HepG2 (cell line): ENCODE results near the gene USP11. TPM values are rescaled to one million over a fixed set of nuclear protein-coding genes. Genes with fewer than 3 reads are reported as not detected.
"Not testable (repeated sequence)": the region's sequence is repeated elsewhere in the genome, so short reads cannot be mapped to it uniquely, and the experiment has no call there.

Experiments used
- ATAC-seq: fragments of 200-7000 bp; cut with Tn5 transposase; 3 replicates; pipeline ENCODE4 v1.9.1; 2020; ENCODE audit warnings: mild to moderate bottlenecking, moderate library complexity
- BruUV-seq: library from RNA; stranded (reverse); fragments of 400-500 nt; replicated peaks from 2 replicates; lab custom pipeline; 2021; lab: Mats Ljungman, UMichigan
- CTCF ChIA-PET: fragments of 300-600 bp; formaldehyde crosslinking; extraction: SDS; loops from one replicate; lab custom pipeline; 2021; ENCODE audit warnings: low total read pairs, inconsistent platforms, low intra/inter-chr PET ratio; lab: Yijun Ruan, JAX
- POLR2A ChIA-PET: fragments of 350-600 bp; sonication (Branson Sonifier 250); formaldehyde crosslinking; loops from one replicate; lab custom pipeline; 2020; ENCODE audit warnings: antibody characterized with exemption, inconsistent platforms; lab: Yijun Ruan, JAX
- DNase-seq: peaks from one replicate; pipeline ENCODE4 v3.0.0-alpha.2; 2015; ENCODE audit warnings: low spot score
- FAIRE-seq: peaks from 3 replicates; lab custom pipeline; 2011; peaks lifted over from hg19 to GRCh38; lab: Jason Lieb, UNC
- H2AFZ ChIP-seq: one replicate; pipeline ENCODE4 v1.6.1; 2011; ENCODE audit warnings: low read length, inconsistent platforms
- H3K27ac ChIP-seq: fragments of 300-600 bp; 3 replicates; pipeline ENCODE4 v1.8.0; 2011; ENCODE audit warnings: mixed run types, mild to moderate bottlenecking, mixed read lengths, low read length, inconsistent platforms; ENCODE audit not compliant: insufficient read depth; ENCODE audit errors: extremely low read length
- H3K27me3 ChIP-seq, 2 experiments: fragments of 200-600 bp in 1 of 2; 2 replicates in 1 of 2; 3 replicates in 1 of 2; pipeline versions ENCODE4 v1.6.0 to v1.8.0; 2011; ENCODE audit warnings: low read length in 2 of 2, mild to moderate bottlenecking in 2 of 2, moderate library complexity in 2 of 2, inconsistent platforms in 1 of 2; ENCODE audit not compliant: insufficient read depth in 2 of 2, control insufficient read depth in 1 of 2
- H3K36me3 ChIP-seq, 2 experiments: fragments of 200-600 bp in 1 of 2; replicated peaks in 1 of 2; 2 replicates in 1 of 2; 3 replicates in 1 of 2; pipeline versions ENCODE4 v1.5.1 to v1.8.0; 2011; ENCODE audit warnings: low read length in 2 of 2, inconsistent platforms in 1 of 2; ENCODE audit not compliant: insufficient read depth in 2 of 2, control insufficient read depth in 1 of 2
- H3K4me1 ChIP-seq: 2 replicates; pipeline ENCODE4 v1.5.1; 2012; ENCODE audit warnings: low read length, inconsistent platforms; ENCODE audit not compliant: insufficient read depth
- H3K4me2 ChIP-seq: 2 replicates; pipeline ENCODE4 v1.6.0; 2011; ENCODE audit warnings: low read depth, low read length, inconsistent platforms
- H3K4me3 ChIP-seq, 3 experiments: fragments of 200-600 bp in 1 of 3; sonication (generic), shearing (Covaris generic) in 1 of 3; replicated peaks in 1 of 3; 2 replicates each; pipeline ENCODE4 v1.5.1; 2011 to 2016; ENCODE audit warnings: low read length in 3 of 3, inconsistent platforms in 2 of 3, low read depth in 2 of 3, mild to moderate bottlenecking in 2 of 3, control low read depth in 1 of 3, mixed read lengths in 1 of 3; ENCODE audit not compliant: insufficient read depth in 1 of 3
- H3K79me2 ChIP-seq: one replicate; pipeline ENCODE4 v1.6.1; 2011; ENCODE audit warnings: low read length, inconsistent platforms; ENCODE audit not compliant: insufficient read depth
- H3K9ac ChIP-seq: 2 replicates; pipeline ENCODE4 v1.6.0; 2011; ENCODE audit warnings: mild to moderate bottlenecking, low read depth, low read length, inconsistent platforms; ENCODE audit not compliant: insufficient read depth
- H3K9me3 ChIP-seq: 2 replicates; pipeline ENCODE4 v1.5.1; 2012; ENCODE audit warnings: mild to moderate bottlenecking, low read length
- H4K20me1 ChIP-seq: 2 replicates; pipeline ENCODE4 v1.6.0; 2011; ENCODE audit warnings: inconsistent platforms, mild to moderate bottlenecking, low read length, moderate library complexity; ENCODE audit not compliant: insufficient read depth
- DR1 ChIP-seq: sonication (generic); formaldehyde crosslinking; IDR thresholded peaks from 2 replicates; pipeline ENCODE4 v1.8.0; 2021; ENCODE audit warnings: mild to moderate bottlenecking, missing genetic modification reagents, inconsistent platforms
- EHMT2 ChIP-seq: fragments of 200-600 bp; sonication (generic); IDR thresholded peaks from 2 replicates; pipeline ENCODE4 v1.7.0; 2017; ENCODE audit warnings: antibody characterized with exemption, low read depth, low read length, borderline replicate concordance
- GLI4 ChIP-seq: sonication (generic); formaldehyde crosslinking; IDR thresholded peaks from 2 replicates; pipeline ENCODE4 v1.5.1; 2020; ENCODE audit warnings: missing genetic modification reagents, mild to moderate bottlenecking, moderate library complexity, borderline replicate concordance
- MEIS2 ChIP-seq: sonication (generic); formaldehyde crosslinking; IDR thresholded peaks from 2 replicates; pipeline ENCODE4 v1.9.0; 2021; ENCODE audit warnings: mild to moderate bottlenecking, missing genetic modification reagents
- MTF1 ChIP-seq: sonication (generic); formaldehyde crosslinking; IDR thresholded peaks from 2 replicates; pipeline ENCODE4 v1.5.0; 2020; ENCODE audit warnings: missing genetic modification reagents
- NFE2L2 ChIP-seq: fragments of 150-350 bp; IDR thresholded peaks from 2 replicates; pipeline ENCODE4 v1.6.1; 2014; ENCODE audit warnings: low read length
- ZNF234 ChIP-seq: sonication (generic); formaldehyde crosslinking; conservative IDR thresholded peaks from 2 replicates; pipeline ENCODE4 v1.5.1; 2020; ENCODE audit warnings: mild to moderate bottlenecking, missing genetic modification reagents
- WGBS: methylation state at CpG from one replicate; pipeline ENCODE4 v1.1.6; 2017; ENCODE audit warnings: low lambda C conversion rate; 5-methylcytosine and 5-hydroxymethylcytosine counted together
- in situ Hi-C: cut with HindIII; loops from 2 replicates; pipeline ENCODE4 v1.10.0; 2017; ENCODE audit warnings: low pct_unique_long_range_greater_than_20kb; ENCODE audit not compliant: extremely low pct_ligation_motif_present
- intact Hi-C: fragments of 100-400 bp; cut with micrococcal nuclease; formaldehyde crosslinking; loops from one replicate; pipeline ENCODE4 v1.10.0; 2022; ENCODE audit not compliant: unreplicated experiment
- polyA plus RNA-seq, 8 experiments: library from polyadenylated mRNA; depleted of rRNA in 3 of 8; stranded (reverse) in 7 of 8; unstranded in 1 of 8; fragments of >200 nt; fragmentation: Illumina TruSeq in 4 of 8; extraction: Trizol in 4 of 8; gene quantifications; 2 replicates each; pipeline versions ENCODE4 v1.2.1 to v1.2.3, GENCODE V29; 2011 to 2016; ENCODE audit warnings: low read depth in 4 of 8, missing spikeins in 1 of 8, mixed read lengths in 1 of 8; ENCODE audit not compliant: insufficient read depth in 1 of 8
- total RNA-seq, 5 experiments: library from RNA; depleted of rRNA; stranded (reverse); fragments of >200 nt; fragmentation: Illumina TruSeq; extraction: Trizol; gene quantifications; 2 replicates each; pipeline ENCODE4 v1.2.3, GENCODE V29; 2016; ENCODE audit warnings: low read depth in 1 of 5
- TF ChIP-seq, protein P1 (sequence below): sonication (generic); formaldehyde crosslinking; IDR thresholded peaks from 2 replicates; pipeline ENCODE4 v1.4.0; 2020; ENCODE audit warnings: missing genetic modification reagents, mild to moderate bottlenecking, borderline replicate concordance
- TF ChIP-seq, protein P2 (sequence below), 2 experiments: sonication (generic) in 1 of 2; formaldehyde crosslinking in 1 of 2; IDR thresholded peaks; 2 replicates each; pipeline versions ENCODE4 v1.6.1 to v1.9.0; 2014 to 2022; ENCODE audit warnings: antibody characterized with exemption in 1 of 2, borderline replicate concordance in 1 of 2, inconsistent platforms in 1 of 2, low read depth in 1 of 2, missing genetic modification reagents in 1 of 2
- TF ChIP-seq, protein P3 (sequence below): sonication (generic); formaldehyde crosslinking; IDR thresholded peaks from 2 replicates; pipeline ENCODE4 v1.5.0; 2020; ENCODE audit warnings: missing genetic modification reagents, mild to moderate bottlenecking, borderline replicate concordance

Gene USP11
- total and polyA plus RNA-seq, 2 of the 13 experiments (the other 11 are each of a cell fraction or from before 2014, with no cell fraction given): 23.8 to 31.7 TPM

DNA sequence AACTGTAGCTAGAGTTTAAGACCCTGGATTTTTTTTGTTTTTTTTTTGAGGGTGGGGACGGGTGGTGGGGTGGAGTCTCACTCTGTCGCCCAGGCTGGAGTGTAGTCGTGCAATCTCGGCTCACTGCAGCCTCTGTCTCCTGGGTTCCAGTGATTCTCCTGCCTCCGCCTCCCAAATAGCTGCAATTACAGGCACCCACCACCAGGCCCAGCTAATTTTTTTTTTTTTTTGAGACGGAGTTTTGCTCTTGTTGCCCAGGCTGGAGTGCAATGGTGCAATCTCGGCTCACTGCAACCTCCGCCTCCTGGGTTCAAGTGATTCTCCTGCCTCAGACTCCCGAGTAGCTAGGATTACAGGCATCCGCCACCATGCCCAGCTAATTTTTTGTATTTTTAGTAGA is 51.8 kb downstream of the USP11 start:
- FAIRE-seq, intact Hi-C loops, ATAC-seq, BruUV-seq, H3K9me3 ChIP-seq, H3K4me1 ChIP-seq, H3K79me2 ChIP-seq, H3K27me3 ChIP-seq, H3K9ac ChIP-seq, DNase-seq, POLR2A ChIA-PET, H2AFZ ChIP-seq, H3K4me2 ChIP-seq, in situ Hi-C loops, CTCF ChIA-PET, H3K36me3 ChIP-seq, H3K4me3 ChIP-seq, H4K20me1 ChIP-seq, H3K27ac ChIP-seq: not testable (repeated sequence)
- 23% methylated on average over 8 of the region's 10 CpGs for WGBS
- TF ChIP-seq, protein P1, sequence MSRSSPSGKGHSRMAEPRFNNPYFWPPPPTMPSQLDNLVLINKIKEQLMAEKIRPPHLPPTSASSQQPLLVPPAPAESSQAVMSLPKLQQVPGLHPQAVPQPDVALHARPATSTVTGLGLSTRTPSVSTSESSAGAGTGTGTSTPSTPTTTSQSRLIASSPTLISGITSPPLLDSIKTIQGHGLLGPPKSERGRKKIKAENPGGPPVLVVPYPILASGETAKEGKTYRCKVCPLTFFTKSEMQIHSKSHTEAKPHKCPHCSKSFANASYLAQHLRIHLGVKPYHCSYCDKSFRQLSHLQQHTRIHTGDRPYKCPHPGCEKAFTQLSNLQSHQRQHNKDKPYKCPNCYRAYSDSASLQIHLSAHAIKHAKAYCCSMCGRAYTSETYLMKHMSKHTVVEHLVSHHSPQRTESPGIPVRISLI (CRISPR knock-in tag): peak; percentile 62; the same call in 1 of the 2 replicates

DNA sequence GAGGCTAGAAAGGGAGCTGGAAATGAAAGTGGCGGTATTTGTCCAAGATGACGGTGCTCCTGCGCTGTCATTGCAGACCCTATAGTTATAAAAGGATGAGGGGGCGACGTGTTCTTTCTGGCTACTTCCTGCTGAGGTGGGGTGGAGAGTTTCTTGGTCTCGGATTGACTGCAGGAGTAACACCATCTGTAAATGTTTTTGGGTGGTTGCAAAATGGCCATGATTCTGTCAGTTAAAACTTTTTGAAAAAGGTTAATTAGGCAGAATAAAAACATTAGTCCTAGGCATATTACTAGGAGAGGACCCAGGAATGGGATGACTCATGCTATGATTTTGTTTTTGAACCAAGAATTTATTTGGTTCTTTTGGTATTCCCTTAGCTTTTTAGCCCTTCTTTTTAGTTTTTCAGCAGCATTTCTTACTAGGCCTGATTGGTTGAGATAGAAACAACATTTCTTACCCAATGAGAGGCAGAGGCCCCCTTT is 53.1 kb downstream of the USP11 start:
- WGBS: 34% methylated on average over 6 of the region's 6 CpGs
- Histone ChIP-seq H3K79me2 (no peaks in the 10 kb centered on the region), H3K36me3 (no peaks in the 10 kb centered on the region), H3K9ac (no peak overlapping the region), H3K4me3 (no peak overlapping the region), H3K4me2 (no peak overlapping the region), H3K4me1 (no peaks in the 10 kb centered on the region), H2AFZ (no peak overlapping the region), H4K20me1 (no peaks in the 10 kb centered on the region), H3K9me3 (no peaks in the 10 kb centered on the region), H3K27me3 (no peaks in the 10 kb centered on the region; a peak in 1 of 5 replicates), H3K27ac (no peak overlapping the region)
- CTCF ChIA-PET: no interaction called here
- POLR2A ChIA-PET: no interaction called here
- FAIRE-seq: no peak
- ATAC-seq: no peak
- BruUV-seq: no TSS peak
- intact Hi-C loops (loop anchor here (2.0 kb wide), 1 partner anchor 63 kb away; no protein-coding TSS in a partner anchor), in situ Hi-C loops (no loop called here)
- DNase-seq: no peak
- TF ChIP-seq NFE2L2 (no peak), MEIS2 (no peak), GLI4 (CRISPR knock-in tag) (no peak), DR1 (CRISPR knock-in tag) (no peak), MTF1 (CRISPR knock-in tag) (no peak), EHMT2 (no peak), ZNF234 (CRISPR knock-in tag) (no peak)
- TF ChIP-seq, protein P2, sequence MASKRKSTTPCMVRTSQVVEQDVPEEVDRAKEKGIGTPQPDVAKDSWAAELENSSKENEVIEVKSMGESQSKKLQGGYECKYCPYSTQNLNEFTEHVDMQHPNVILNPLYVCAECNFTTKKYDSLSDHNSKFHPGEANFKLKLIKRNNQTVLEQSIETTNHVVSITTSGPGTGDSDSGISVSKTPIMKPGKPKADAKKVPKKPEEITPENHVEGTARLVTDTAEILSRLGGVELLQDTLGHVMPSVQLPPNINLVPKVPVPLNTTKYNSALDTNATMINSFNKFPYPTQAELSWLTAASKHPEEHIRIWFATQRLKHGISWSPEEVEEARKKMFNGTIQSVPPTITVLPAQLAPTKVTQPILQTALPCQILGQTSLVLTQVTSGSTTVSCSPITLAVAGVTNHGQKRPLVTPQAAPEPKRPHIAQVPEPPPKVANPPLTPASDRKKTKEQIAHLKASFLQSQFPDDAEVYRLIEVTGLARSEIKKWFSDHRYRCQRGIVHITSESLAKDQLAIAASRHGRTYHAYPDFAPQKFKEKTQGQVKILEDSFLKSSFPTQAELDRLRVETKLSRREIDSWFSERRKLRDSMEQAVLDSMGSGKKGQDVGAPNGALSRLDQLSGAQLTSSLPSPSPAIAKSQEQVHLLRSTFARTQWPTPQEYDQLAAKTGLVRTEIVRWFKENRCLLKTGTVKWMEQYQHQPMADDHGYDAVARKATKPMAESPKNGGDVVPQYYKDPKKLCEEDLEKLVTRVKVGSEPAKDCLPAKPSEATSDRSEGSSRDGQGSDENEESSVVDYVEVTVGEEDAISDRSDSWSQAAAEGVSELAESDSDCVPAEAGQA (IDR thresholded peaks at IDR 0.05; ENCODE audit: low read depth): no peak
- TF ChIP-seq, protein P2 (CRISPR knock-in tag; IDR thresholded peaks at IDR 0.05; ENCODE audit: borderline replicate concordance): no peak
- TF ChIP-seq, protein P3, sequence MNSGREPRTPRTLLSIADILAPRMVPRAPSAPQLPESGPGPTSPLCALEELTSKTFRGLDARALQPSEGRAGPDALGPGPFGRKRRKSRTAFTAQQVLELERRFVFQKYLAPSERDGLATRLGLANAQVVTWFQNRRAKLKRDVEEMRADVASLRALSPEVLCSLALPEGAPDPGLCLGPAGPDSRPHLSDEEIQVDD (CRISPR knock-in tag): no peak
